H1 (cell line): ENCODE measurements around the gene CYP1A1. TPM values are rescaled to one million over a fixed set of nuclear protein-coding genes. Genes with fewer than 3 reads are reported as not detected.

ENCODE experiments used
- CTCF ChIA-PET: fragments of 300-600 bp; sonication (Branson Sonifier 250); formaldehyde crosslinking; loops from one replicate; lab custom pipeline; 2021; ENCODE audit not compliant: partially characterized antibody; lab: Charles Lee
- POLR2A ChIA-PET: fragments of 300-600 bp; sonication (Branson Sonifier 250); formaldehyde crosslinking; loops from one replicate; lab custom pipeline; 2021; ENCODE audit warnings: inconsistent platforms; ENCODE audit not compliant: partially characterized antibody; lab: Charles Lee
- DNase-seq, 2 experiments: peaks; one replicate each; pipeline versions ENCODE4 v3.0.0 to v3.0.0-alpha.2; 2010 to 2022; ENCODE audit warnings: low spot score in 2 of 2, low read depth in 1 of 2, mixed read lengths in 1 of 2
- FAIRE-seq: peaks from 2 replicates; lab custom pipeline; 2011; peaks lifted over from hg19 to GRCh38; lab: Jason Lieb, UNC
- H2AFZ ChIP-seq: 2 replicates; pipeline ENCODE4 v1.8.1; 2012; ENCODE audit warnings: low read length, inconsistent platforms
- H2AK5ac ChIP-seq: 2 replicates; pipeline ENCODE4 v1.6.1; 2013; ENCODE audit warnings: low read depth, low read length
- H2BK120ac ChIP-seq: replicated peaks from 2 replicates; pipeline ENCODE3; 2013; ENCODE audit warnings: low read depth, low read length, inconsistent platforms
- H2BK12ac ChIP-seq: 2 replicates; pipeline ENCODE4 v1.6.1; 2013; ENCODE audit warnings: low read depth, low read length
- H2BK15ac ChIP-seq: 2 replicates; pipeline ENCODE4 v1.6.1; 2013; ENCODE audit warnings: low read length
- H2BK20ac ChIP-seq: 2 replicates; pipeline ENCODE4 v1.6.1; 2013; ENCODE audit warnings: low read length
- H2BK5ac ChIP-seq: 2 replicates; pipeline ENCODE4 v1.6.1; 2013; ENCODE audit warnings: low read depth, low read length
- H3K14ac ChIP-seq: 2 replicates; pipeline ENCODE4 v1.6.1; 2013; ENCODE audit warnings: inconsistent platforms; ENCODE audit not compliant: insufficient read length
- H3K18ac ChIP-seq: 2 replicates; pipeline ENCODE4 v1.6.1; 2013; ENCODE audit warnings: low read length; ENCODE audit errors: extremely low read depth
- H3K23ac ChIP-seq: 2 replicates; pipeline ENCODE4 v1.6.1; 2013; ENCODE audit warnings: inconsistent platforms; ENCODE audit not compliant: insufficient read length
- H3K23me2 ChIP-seq: 2 replicates; pipeline ENCODE4 v1.6.1; 2013; ENCODE audit warnings: low read depth, low read length
- H3K27ac ChIP-seq: 2 replicates; pipeline ENCODE4 v1.6.1; 2011; ENCODE audit warnings: low read depth, low read length, inconsistent platforms
- H3K27me3 ChIP-seq, 4 experiments: replicated peaks in 1 of 4; 1 replicate in 1 of 4; 2 replicates in 3 of 4; pipeline versions ENCODE4 v1.6.1 to v1.8.1; 2011 to 2013; ENCODE audit warnings: low read length in 3 of 4, mild to moderate bottlenecking in 3 of 4, inconsistent platforms in 2 of 4, mixed read lengths in 2 of 4, moderate library complexity in 1 of 4; ENCODE audit not compliant: control insufficient read depth in 3 of 4, insufficient read depth in 3 of 4; ENCODE audit errors: extremely low read depth in 1 of 4
- H3K36me3 ChIP-seq, 4 experiments: 2 replicates each; pipeline versions ENCODE4 v1.6.1 to v1.8.1; 2011 to 2013; ENCODE audit warnings: mild to moderate bottlenecking in 4 of 4, low read length in 3 of 4, moderate library complexity in 2 of 4, control low read depth in 1 of 4, inconsistent platforms in 1 of 4; ENCODE audit not compliant: insufficient read depth in 4 of 4, control insufficient read depth in 2 of 4
- H3K4ac ChIP-seq: replicated peaks from 2 replicates; pipeline ENCODE3; 2013; ENCODE audit warnings: low read length, low read depth, mixed read lengths, inconsistent platforms; ENCODE audit not compliant: insufficient read length
- H3K4me1 ChIP-seq, 4 experiments: replicated peaks in 1 of 4; 1 replicate in 1 of 4; 2 replicates in 3 of 4; pipeline versions ENCODE4 v1.6.1 to v1.8.1; 2011 to 2013; ENCODE audit warnings: low read length in 3 of 4, inconsistent platforms in 2 of 4, mixed read lengths in 1 of 4; ENCODE audit not compliant: insufficient read depth in 4 of 4, control insufficient read depth in 3 of 4
- H3K4me2 ChIP-seq, 2 experiments: 2 replicates each; pipeline versions ENCODE4 v1.6.1 to v1.8.1; 2011 to 2013; ENCODE audit warnings: low read depth in 2 of 2, low read length in 2 of 2, control low read depth in 1 of 2, inconsistent platforms in 1 of 2, mild to moderate bottlenecking in 1 of 2; ENCODE audit not compliant: insufficient read depth in 1 of 2
- H3K4me3 ChIP-seq, 4 experiments: fragments of 200-600, 300-600 bp in 1 of 4; sonication (generic), shearing (Covaris generic), sonication (Bioruptor Twin) in 1 of 4; 2 replicates each; pipeline versions ENCODE4 v1.5.1 to v1.8.1; 2011 to 2016; ENCODE audit warnings: low read length in 4 of 4, low read depth in 3 of 4, control low read depth in 2 of 4, inconsistent platforms in 2 of 4, mild to moderate bottlenecking in 2 of 4, mixed read lengths in 1 of 4, moderate library complexity in 1 of 4; ENCODE audit not compliant: insufficient read depth in 2 of 4; ENCODE audit errors: extremely low read depth in 1 of 4
- H3K56ac ChIP-seq: replicated peaks from 2 replicates; pipeline ENCODE3; 2013; ENCODE audit warnings: low read depth, mild to moderate bottlenecking, mixed read lengths, low read length, inconsistent platforms; ENCODE audit not compliant: insufficient read length
- H3K79me1 ChIP-seq: 2 replicates; pipeline ENCODE4 v1.6.1; 2013; ENCODE audit warnings: low read depth, low read length, control low read depth
- H3K79me2 ChIP-seq, 2 experiments: 2 replicates each; pipeline versions ENCODE4 v1.6.1 to v1.8.1; 2012 to 2013; ENCODE audit warnings: low read length in 2 of 2, mild to moderate bottlenecking in 2 of 2, inconsistent platforms in 1 of 2; ENCODE audit not compliant: insufficient read depth in 2 of 2, control insufficient read depth in 1 of 2
- H3K9ac ChIP-seq, 4 experiments: replicated peaks in 1 of 4; 1 replicate in 1 of 4; 2 replicates in 3 of 4; pipeline versions ENCODE4 v1.6.1 to v1.8.1; 2011 to 2013; ENCODE audit warnings: low read depth in 3 of 4, low read length in 3 of 4, control low read depth in 2 of 4, mild to moderate bottlenecking in 2 of 4, moderate library complexity in 2 of 4, inconsistent platforms in 1 of 4; ENCODE audit errors: extremely low read depth in 1 of 4
- H3K9me3 ChIP-seq, 2 experiments: 2 replicates each; pipeline versions ENCODE4 v1.6.1 to v1.8.1; 2012 to 2013; ENCODE audit warnings: mild to moderate bottlenecking in 2 of 2, moderate library complexity in 2 of 2, control low read depth in 1 of 2, inconsistent platforms in 1 of 2, low read depth in 1 of 2, low read length in 1 of 2, mixed read lengths in 1 of 2; ENCODE audit not compliant: insufficient read depth in 2 of 2
- H4K20me1 ChIP-seq, 2 experiments: replicated peaks in 1 of 2; 2 replicates each; pipeline versions ENCODE3 to v1.8.1; 2011 to 2013; ENCODE audit warnings: inconsistent platforms in 2 of 2, low read length in 2 of 2, mild to moderate bottlenecking in 1 of 2; ENCODE audit not compliant: insufficient read depth in 2 of 2, control insufficient read depth in 1 of 2
- H4K5ac ChIP-seq: 2 replicates; pipeline ENCODE4 v1.6.1; 2013; ENCODE audit warnings: low read length, low read depth, mixed read lengths, inconsistent platforms; ENCODE audit not compliant: insufficient read length
- H4K8ac ChIP-seq: 2 replicates; pipeline ENCODE4 v1.8.0; 2013; ENCODE audit warnings: mild to moderate bottlenecking, moderate library complexity, low read length, inconsistent platforms; ENCODE audit not compliant: insufficient read depth; ENCODE audit errors: extremely low read depth
- H4K91ac ChIP-seq: replicated peaks from 2 replicates; pipeline ENCODE3; 2013; ENCODE audit warnings: low read length, mixed read lengths, inconsistent platforms; ENCODE audit not compliant: insufficient read length
- ASH2L ChIP-seq: fragments of 200-600, 300-600 bp; sonication (generic); IDR thresholded peaks from one replicate; pipeline ENCODE4 v1.7.1; 2017; ENCODE audit warnings: low read length
- EP300 ChIP-seq, 2 experiments: IDR thresholded peaks; 1 replicate in 1 of 2; 2 replicates in 1 of 2; pipeline ENCODE4 v1.6.1; 2011 to 2012; ENCODE audit warnings: low read depth in 2 of 2, low read length in 2 of 2, mild to moderate bottlenecking in 2 of 2, borderline replicate concordance in 1 of 2, inconsistent platforms in 1 of 2, moderate library complexity in 1 of 2
- NANOG ChIP-seq: IDR thresholded peaks from 2 replicates; pipeline ENCODE4 v1.6.1; 2011; ENCODE audit warnings: low read length, low read depth, mild to moderate bottlenecking, inconsistent platforms; ENCODE audit not compliant: insufficient read depth, poor library complexity, severe bottlenecking
- RAD21 ChIP-seq, 2 experiments: IDR thresholded peaks in 1 of 2; conservative IDR thresholded peaks in 1 of 2; 2 replicates each; pipeline ENCODE4 v1.6.1; 2011; ENCODE audit warnings: low read depth in 2 of 2, low read length in 2 of 2, improper control_type of control experiment in 1 of 2, inconsistent platforms in 1 of 2, mild to moderate bottlenecking in 1 of 2, moderate library complexity in 1 of 2
- TAF1 ChIP-seq: IDR thresholded peaks from 2 replicates; pipeline ENCODE4 v1.6.1; 2011; ENCODE audit warnings: mild to moderate bottlenecking, low read depth, low read length
- ZNF274 ChIP-seq: IDR thresholded peaks from 2 replicates; pipeline ENCODE4 v1.7.0; 2012; ENCODE audit warnings: low read length, borderline replicate concordance; ENCODE audit errors: extremely low read depth
- WGBS, 2 experiments: shearing (Covaris generic) in 1 of 2; methylation state at CpG; one replicate each; pipeline versions ENCODE4 v1.1.6 to v1.1.7; 2013 to 2015; ENCODE audit warnings: low lambda C conversion rate in 2 of 2, mixed read lengths in 2 of 2, inconsistent platforms in 1 of 2, low coverage in 1 of 2, missing lambda C conversion rate in 1 of 2; ENCODE audit not compliant: insufficient replicate concordance in 2 of 2, insufficient coverage in 1 of 2, insufficient read length in 1 of 2; ENCODE audit errors: extremely low coverage in 1 of 2, missing lambda C conversion rate in 1 of 2; 5-methylcytosine and 5-hydroxymethylcytosine counted together
- polyA plus RNA-seq, 7 experiments: library from polyadenylated mRNA; depleted of rRNA in 3 of 7; stranded (reverse) in 5 of 7; unstranded in 2 of 7; fragments of >200 nt in 5 of 7; fragments of 200-250 nt in 2 of 7; gene quantifications; 1 replicate in 5 of 7; 2 replicates in 1 of 7; 4 replicates in 1 of 7; pipeline versions ENCODE4 v1.2.1 to v1.2.3, GENCODE V29; 2011 to 2013; ENCODE audit warnings: missing spikeins in 2 of 7, mixed read lengths in 2 of 7
- total RNA-seq: library from RNA; stranded (reverse); fragmentation: NEBNext Ultra II Directional; extraction: Animal tissue kit (Norgen Biotek cat#: 25700); gene quantifications from 2 replicates; pipeline ENCODE4 v1.2.1, GENCODE V29; 2021

CYP1A1 gene
- total and polyA plus RNA-seq, 2 of the 8 experiments (the other 6 are each of a cell fraction or from before 2014, with no cell fraction given) = 0.32 to 0.35 TPM

DNA sequence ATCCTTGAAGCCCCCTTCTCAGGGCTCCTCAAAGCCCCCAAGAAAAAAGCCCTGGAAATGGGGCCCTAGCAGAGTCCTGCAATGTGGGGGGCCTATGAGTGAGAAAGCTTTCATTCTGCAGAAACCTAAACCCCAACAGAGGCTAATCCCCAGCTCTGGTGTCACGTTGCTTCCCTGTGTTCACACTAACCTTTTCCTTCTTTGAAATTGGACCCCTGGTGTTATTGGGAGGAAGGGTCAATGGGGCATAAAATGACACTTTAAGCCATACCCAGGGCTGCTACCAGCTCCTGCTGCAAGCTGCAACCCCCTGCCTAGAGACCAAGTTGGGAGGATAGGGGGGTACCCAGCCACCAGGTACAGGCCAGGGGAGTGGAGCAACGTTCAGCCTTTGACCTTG is 25.4 kb upstream of the CYP1A1 start:
- no peaks in the 10 kb centered on the region for H3K79me2 ChIP-seq
- TF ChIP-seq ASH2L = no peak
- TF ChIP-seq NANOG = no peak
- no peak for TF ChIP-seq EP300 (IDR thresholded peaks at IDR 0.05; ENCODE audit: borderline replicate concordance in 1 of 2, low read depth in 2 of 2, low read length in 2 of 2)
- TF ChIP-seq TAF1 = no peak
- no peak for TF ChIP-seq ZNF274
- TF ChIP-seq RAD21 (IDR thresholded peaks at IDR 0.05 in 1 of 2, conservative IDR thresholded peaks at IDR 0.05 in 1 of 2; ENCODE audit: low read depth in 2 of 2, low read length in 2 of 2) = no peak

More for the DNA sequence above, 25.4 kb upstream of the CYP1A1 start:
- no peaks in the 10 kb centered on the region for H3K36me3 ChIP-seq
- no peak overlapping the region for H3K9ac ChIP-seq
- WGBS, 2 experiments = 57% methylated on average over 2 of the region's 2 CpGs; no CpG with 5 or more reads in 1 of the 2 experiments
- no peak overlapping the region for H2BK20ac ChIP-seq
- DNase-seq (no peak), FAIRE-seq (no peak)
- no peak overlapping the region for H4K5ac ChIP-seq
- H3K4me1 ChIP-seq = peaks cover 0 to 4% (median 0%) of the 10 kb centered on the region in 4 experiments; a peak in 2 of 7 replicates
- peaks cover 0 to 4% (median 2%) of the 10 kb centered on the region in 4 experiments; a peak in 2 of 7 replicates for H3K27me3 ChIP-seq
- H3K56ac ChIP-seq = no peak overlapping the region
- H3K18ac ChIP-seq = no peak overlapping the region
- no peaks in the 10 kb centered on the region for H3K9me3 ChIP-seq
- H3K4ac ChIP-seq = no peak overlapping the region
- H2AK5ac ChIP-seq = no peak overlapping the region
- no peak overlapping the region for H2BK12ac ChIP-seq
- H3K14ac ChIP-seq = no peak overlapping the region
- CTCF ChIA-PET = interaction anchor here (1.6 to 53.7 kb wide), 4 partner anchors 18 to 125 kb away, joined by 5 to 1439 read pairs (median 37); partner anchors contain the start of gene CLK3
- POLR2A ChIA-PET = interaction anchor here (1.9 to 4.8 kb wide), 2 partner anchors 9 to 25 kb away, joined by 7 to 47 read pairs; partner anchors contain the start of gene CYP1A1
- no peaks in the 10 kb centered on the region for H4K20me1 ChIP-seq
- no peak overlapping the region for H3K4me3 ChIP-seq
- H2BK120ac ChIP-seq = no peak overlapping the region
- H3K4me2 ChIP-seq = no peak overlapping the region; a peak in 1 of 4 replicates
- no peaks in the 10 kb centered on the region for H3K79me1 ChIP-seq
- H4K8ac ChIP-seq = no peak overlapping the region
- H2BK15ac ChIP-seq = no peak overlapping the region
- H2BK5ac ChIP-seq = no peak overlapping the region
- no peak overlapping the region for H3K27ac ChIP-seq
- no peak overlapping the region for H3K23ac ChIP-seq
- no peak overlapping the region for H4K91ac ChIP-seq
- no peak overlapping the region for H2AFZ ChIP-seq
- H3K23me2 ChIP-seq = no peaks in the 10 kb centered on the region
